Activated T-cell treated with anti-CD3 and anti-CD28 coated beads for 4 hours (primary cell): ENCODE data around the gene POTEB2.
"Not testable (repeated sequence)": the region's sequence is repeated elsewhere in the genome, so short reads cannot be mapped to it uniquely, and the experiment has no call there.

Experiments
- DNase-seq: peaks from one replicate; pipeline ENCODE4 v3.0.0-alpha.2; 2020

Gene POTEB2

DNA sequence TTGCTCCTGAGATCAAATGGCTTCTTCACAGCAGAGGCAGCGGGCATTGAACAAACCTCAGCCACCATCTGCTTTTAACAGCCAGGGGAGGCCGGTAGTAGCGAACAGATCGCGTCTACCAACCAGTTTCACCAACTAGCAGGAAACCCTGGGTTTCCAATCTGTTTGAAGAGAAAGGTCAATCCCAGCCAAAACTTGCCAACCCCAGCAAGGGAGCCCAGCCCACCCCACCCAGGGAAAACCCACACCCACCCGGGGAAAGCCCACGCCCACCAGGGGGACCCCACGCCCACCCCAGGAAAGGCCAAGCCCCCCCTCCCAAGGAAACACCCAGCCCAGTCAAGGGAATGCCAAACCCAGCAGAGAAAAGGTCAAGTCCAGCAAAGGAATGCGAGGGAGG is at the start of gene POTEB2:
TSS of gene POTEB2 (minus strand) at position 101 of the 400 bp plus-strand sequence. CDS start at position 68, 33 bp downstream.
- not testable (repeated sequence) for DNase-seq

- DNase-seq, result not testable (repeated sequence)
Measured at GRCh38 chr15:20879916-20880315, 13.8 kb upstream of the POTEB2 start.

- not testable (repeated sequence) for DNase-seq
Measured at GRCh38 chr15:20878464-20878863, 12.3 kb upstream of the POTEB2 start.

- DNase-seq, result not testable (repeated sequence)
Measured at GRCh38 chr15:20877819-20878218, 11.7 kb upstream of the POTEB2 start.
